GM19025 (cell line): ENCODE results near the gene SPEN.
"Not testable (repeated sequence)": the region's sequence is repeated elsewhere in the genome, so short reads cannot be mapped to it uniquely, and the experiment has no call there.

Experiments
- ATAC-seq: cut with Tn5 transposase; IDR thresholded peaks from one replicate; pipeline ENCODE4 v1.9.1; 2021; ENCODE audit warnings: mild to moderate bottlenecking, low read depth, moderate library complexity; ENCODE audit not compliant: unreplicated experiment

Gene SPEN

GRCh38 chr1:15833069-15833679 lies 14.3 kb upstream of the SPEN start:
- no peak for ATAC-seq

GRCh38 chr1:15833842-15834405 lies 13.6 kb upstream of the SPEN start:
- no peak for ATAC-seq

GRCh38 chr1:15834406-15835204 lies 12.9 kb upstream of the SPEN start:
- peak; percentile 47 for ATAC-seq

- peak; percentile 1 for ATAC-seq
These were observed 12.2 kb upstream of the SPEN start for GRCh38 chr1:15835205-15835740.

GRCh38 chr1:15835741-15836510 lies 11.6 kb upstream of the SPEN start:
- peak; percentile 44 for ATAC-seq

GRCh38 chr1:15836511-15836771 lies 11.1 kb upstream of the SPEN start:
- not testable (repeated sequence) for ATAC-seq

- ATAC-seq: no peak
These were observed 10.5 kb upstream of the SPEN start for GRCh38 chr1:15836772-15837669.

- ATAC-seq: no peak
These were observed 9.6 kb upstream of the SPEN start for GRCh38 chr1:15837931-15838330.

- no peak for ATAC-seq
These were observed 8.8 kb upstream of the SPEN start for GRCh38 chr1:15838721-15839120.

- ATAC-seq: no peak
These were observed 3.5 kb upstream of the SPEN start for GRCh38 chr1:15843826-15844572.

GRCh38 chr1:15846056-15846455 lies 1.5 kb upstream of the SPEN start:
- not testable (repeated sequence) for ATAC-seq

GRCh38 chr1:15847893-15848142 lies 311 bp downstream of the SPEN start:
- ATAC-seq: no peak

- peak; percentile 11 for ATAC-seq
These were observed 829 bp downstream of the SPEN start for GRCh38 chr1:15848143-15848928.

GRCh38 chr1:15848929-15849774 lies 1.6 kb downstream of the SPEN start:
- no peak for ATAC-seq

GRCh38 chr1:15849775-15850324 lies 2.3 kb downstream of the SPEN start:
- no peak for ATAC-seq

- no peak for ATAC-seq
These were observed 3.0 kb downstream of the SPEN start for GRCh38 chr1:15850471-15851001.
